T-helper 1 cell treated with Interleukin-12 subunit alpha and Interleukin-12 subunit beta and Interleukin-4 antibody, amounts not matched to agents 30 ng/mL and 1 ng/mL, for 36 hours (primary cell): Measurements from ENCODE around the gene IGSF22. TPM values are rescaled to one million over a fixed set of nuclear protein-coding genes. Genes with fewer than 3 reads are reported as not detected.
"Not testable (repeated sequence)": the region's sequence is repeated elsewhere in the genome, so short reads cannot be mapped to it uniquely, and the experiment has no call there.

ENCODE experiments used
- intact Hi-C: fragments of 100-400 bp; cut with micrococcal nuclease; formaldehyde crosslinking; loops from one replicate; pipeline ENCODE4 v1.15.1; 2024
- total RNA-seq: library from RNA; stranded (reverse); gene quantifications from 2 replicates; pipeline ENCODE4 v1.2.3, GENCODE V29; 2022

Gene IGSF22
- total RNA-seq, 1 donor from 2014 or later = 1.0 TPM

GRCh38 chr11:18696638-18697225, 29.3 kb downstream of the IGSF22 start:
- intact Hi-C loops = loop anchor here (5.0 kb wide), 1 partner anchor 79 kb away; no protein-coding TSS in a partner anchor

GRCh38 chr11:18692941-18693760, 32.8 kb downstream of the IGSF22 start:
- intact Hi-C loops = no loop called here

GRCh38 chr11:18691467-18692140, 34.4 kb downstream of the IGSF22 start:
- intact Hi-C loops = not testable (repeated sequence)

DNA sequence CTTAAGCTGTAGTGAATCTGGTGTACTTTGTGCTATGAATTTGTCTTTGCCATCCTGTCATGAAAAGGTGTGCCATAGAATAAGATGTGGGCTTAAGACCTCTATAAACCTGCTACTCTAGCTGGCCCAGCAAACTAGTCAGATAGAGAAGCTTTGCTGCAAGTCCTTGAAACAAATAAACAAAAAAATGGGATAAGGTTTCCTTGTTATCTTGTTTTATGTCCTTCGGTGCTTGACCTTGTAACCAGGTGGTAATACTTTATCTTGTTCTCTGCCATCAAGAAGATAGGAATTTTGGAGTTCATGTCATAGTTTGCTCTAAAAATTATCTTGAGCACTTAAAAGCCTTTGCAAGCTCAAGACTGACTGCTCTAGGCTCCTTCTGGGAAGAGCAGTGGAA, 41.7 kb downstream of the IGSF22 start:
- intact Hi-C loops = no loop called here

- intact Hi-C loops = no loop called here
These were observed 43.5 kb downstream of the IGSF22 start for GRCh38 chr11:18682466-18682865.

GRCh38 chr11:18681949-18682348, 44.0 kb downstream of the IGSF22 start:
- intact Hi-C loops = not testable (repeated sequence)

- intact Hi-C loops = no loop called here
These were observed 48.4 kb downstream of the IGSF22 start for GRCh38 chr11:18677560-18677959.

DNA sequence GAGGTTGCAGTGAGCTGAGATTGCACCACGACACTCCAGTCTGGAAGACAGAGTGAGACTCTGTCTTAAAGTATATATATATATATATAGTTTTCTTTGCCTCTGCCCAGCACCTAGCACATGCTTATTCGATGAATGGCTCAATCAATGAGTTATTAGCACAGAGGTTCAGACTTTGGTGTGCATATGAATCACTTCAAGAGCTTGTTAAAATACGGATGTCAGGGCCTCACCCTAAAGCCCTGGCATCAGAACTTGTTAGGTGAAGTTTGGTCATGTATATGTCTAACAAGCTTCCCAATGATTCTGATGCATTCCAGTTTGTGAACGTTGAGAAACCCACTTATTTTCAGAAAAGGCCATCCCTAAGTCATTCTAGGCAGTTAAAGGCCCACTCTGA, 49.2 kb downstream of the IGSF22 start:
- intact Hi-C loops = no loop called here

DNA sequence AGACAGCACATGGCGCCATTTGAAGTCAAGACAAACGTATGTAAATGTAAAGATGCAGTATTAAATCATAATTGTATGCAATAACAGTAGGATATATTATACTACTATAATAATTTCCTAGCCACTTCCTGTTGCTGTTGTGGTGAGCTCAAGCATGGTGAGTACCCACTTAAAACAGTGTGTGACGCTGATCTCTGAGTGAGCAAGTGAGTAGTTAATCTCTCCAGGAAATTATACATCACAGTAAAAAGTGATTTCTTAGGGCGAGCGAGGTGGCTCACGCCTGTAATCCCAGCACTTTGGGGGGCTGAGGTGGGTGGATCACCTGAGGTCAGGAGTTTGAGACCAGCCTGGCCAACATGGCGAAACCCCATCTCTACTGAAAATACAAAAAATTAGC, 53.8 kb downstream of the IGSF22 start:
- intact Hi-C loops = loop anchor here (2.0 kb wide), 2 partner anchors 37 to 51 kb away; partner anchors contain the start of gene SPTY2D1

DNA sequence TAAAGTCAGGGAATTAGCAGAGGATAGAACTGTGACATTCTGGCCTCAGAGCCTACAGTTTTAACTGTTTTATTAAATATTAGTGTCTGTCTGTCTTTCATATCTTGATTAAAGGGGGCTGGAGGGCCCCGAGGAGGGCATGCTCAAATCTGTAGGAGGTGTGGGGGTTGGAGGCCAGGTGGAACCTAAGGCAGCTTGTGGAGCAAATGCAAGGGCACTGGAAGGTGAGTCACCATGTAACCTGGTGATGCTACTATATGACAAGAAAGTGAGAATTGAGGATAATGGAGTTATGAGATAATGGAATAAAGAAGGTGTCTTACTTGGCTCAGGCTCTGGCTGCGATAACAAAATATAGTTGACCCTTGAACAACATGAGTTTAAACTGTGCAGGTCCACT, 54.7 kb downstream of the IGSF22 start:
- intact Hi-C loops = no loop called here

GRCh38 chr11:18669711-18670110, 56.3 kb downstream of the IGSF22 start:
- intact Hi-C loops = loop anchor here (1.0 kb wide), 3 partner anchors 30 to 81 kb away; partner anchors contain the start of gene UEVLD

DNA sequence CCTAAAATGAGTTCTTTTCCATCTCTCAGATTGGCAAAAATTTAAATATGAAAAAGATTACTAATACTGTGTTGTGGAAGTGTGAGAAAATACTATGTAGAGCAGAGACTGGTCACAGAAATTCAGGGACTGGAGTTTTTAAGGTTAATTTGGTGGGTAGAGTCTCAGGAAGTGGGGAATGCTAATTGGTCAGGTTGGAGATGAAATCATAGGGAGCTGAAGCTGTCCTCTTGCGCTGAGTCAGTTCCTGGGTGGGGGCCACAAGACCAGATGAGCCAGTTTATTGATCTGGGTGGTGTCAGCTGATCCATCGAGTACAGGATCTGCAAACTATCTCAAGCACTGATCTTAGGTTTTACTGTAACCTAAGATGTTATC, 56.8 kb downstream of the IGSF22 start:
- intact Hi-C loops = loop anchor here (1.0 kb wide), 3 partner anchors 30 to 81 kb away; partner anchors contain the start of gene UEVLD

DNA sequence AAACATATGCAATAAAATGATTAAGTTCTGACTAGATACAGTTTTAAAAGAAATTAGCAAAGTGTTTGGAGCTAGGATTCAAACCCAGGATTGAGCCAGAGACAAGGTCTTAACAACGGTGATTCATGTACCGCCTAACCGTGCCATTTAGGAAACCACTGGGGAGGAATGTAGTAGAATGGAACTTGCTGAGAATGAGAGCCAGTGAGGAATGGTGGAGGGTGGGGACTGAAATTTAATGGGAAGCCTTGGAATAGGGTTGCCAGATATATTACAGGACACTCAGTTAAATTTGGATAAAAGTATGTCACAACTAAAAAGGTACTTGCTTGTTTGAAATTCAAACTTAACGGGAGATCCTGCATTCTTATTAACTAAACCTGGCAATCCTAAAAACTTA, 57.9 kb downstream of the IGSF22 start:
- intact Hi-C loops = no loop called here

GRCh38 chr11:18665353-18665872, 60.6 kb downstream of the IGSF22 start:
- intact Hi-C loops = loop anchor here (1.0 kb wide), 1 partner anchor 31 kb away; the partner anchor contains the start of gene SPTY2D1

DNA sequence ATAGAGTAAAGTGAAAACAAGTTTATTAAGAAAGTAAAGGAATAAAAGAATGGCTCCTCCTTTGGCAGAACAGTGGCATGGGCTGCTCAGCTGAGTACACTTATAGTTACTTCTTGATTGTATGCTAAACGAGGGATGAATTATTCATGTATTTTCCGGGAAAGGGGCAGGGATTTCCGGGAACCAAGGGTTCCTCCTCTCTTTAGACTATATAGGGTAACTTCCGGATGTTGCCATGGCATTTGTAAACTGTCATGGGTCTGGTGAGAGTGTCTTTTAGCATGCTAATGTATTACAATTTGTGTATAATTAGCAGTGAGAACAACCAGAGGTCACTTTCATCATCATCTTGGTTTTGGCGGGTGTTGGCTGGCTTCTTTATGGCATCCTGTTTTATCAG, 68.3 kb downstream of the IGSF22 start:
- intact Hi-C loops = no loop called here

Other genes starting within 250 kb of the IGSF22 start
- 42.2 and 42.6 TPM in 2 replicates for gene TSG101, start 199.2 kb downstream of the IGSF22 start, total RNA-seq
- 26.9 and 31.4 TPM in 2 replicates for gene UEVLD, start 137.5 kb downstream of the IGSF22 start, total RNA-seq
- gene MISFA, start 126.4 kb downstream of the IGSF22 start, total RNA-seq = 4.6 and 5.3 TPM in 2 replicates
- 38.6 and 39.8 TPM in 2 replicates for gene SPTY2D1, start 91.8 kb downstream of the IGSF22 start, total RNA-seq
- 0.46 and 1.3 TPM in 2 replicates for gene TMEM86A, start 27.4 kb downstream of the IGSF22 start, total RNA-seq
- not detected in 2 replicates for gene PTPN5, start 65.6 kb upstream of the IGSF22 start, total RNA-seq
- not detected in 2 replicates for gene MRGPRX1, start 213.2 kb upstream of the IGSF22 start, total RNA-seq